SK-N-SH (cell line): ENCODE measurements around the gene TMEM150C. TPM values are rescaled to one million over a fixed set of nuclear protein-coding genes. Genes with fewer than 3 reads are reported as not detected.

Experiments
- CTCF ChIA-PET: fragments of 300-600, 350-600 bp; formaldehyde crosslinking; extraction: SDS; loops from one replicate; lab custom pipeline; 2021; lab: Yijun Ruan, JAX
- POLR2A ChIA-PET: fragments of 350-600 bp; sonication (Branson Sonifier 250); formaldehyde crosslinking; extraction: SDS; loops from one replicate; lab custom pipeline; 2020; ENCODE audit warnings: antibody characterized with exemption, inconsistent platforms; lab: Yijun Ruan, JAX
- DNase-seq: peaks from one replicate; pipeline ENCODE4 v3.0.0; 2012
- H2AFZ ChIP-seq: fragments of 200-600 bp; sonication (generic); 2 replicates; pipeline ENCODE4 v1.8.1; 2016; ENCODE audit warnings: antibody characterized with exemption, mild to moderate bottlenecking, low read depth
- H3F3A ChIP-seq: fragments of 200-600 bp; sonication (generic); replicated peaks from 2 replicates; pipeline ENCODE3; 2016; ENCODE audit warnings: antibody characterized with exemption, mild to moderate bottlenecking; ENCODE audit not compliant: insufficient read depth
- H3K27ac ChIP-seq, 2 experiments: fragments of 200-500 bp in 1 of 2; fragments of 200-600 bp in 1 of 2; sonication (Bioruptor generic) in 1 of 2; sonication (generic), shearing (Covaris generic) in 1 of 2; 2 replicates each; pipeline versions ENCODE4 v1.5.1 to v1.6.1; 2014 to 2016; ENCODE audit warnings: low read depth in 2 of 2, inconsistent platforms in 1 of 2, low read length in 1 of 2, mild to moderate bottlenecking in 1 of 2, mixed read lengths in 1 of 2
- H3K27me3 ChIP-seq: fragments of 200-600 bp; sonication (generic), shearing (Covaris generic); 2 replicates; pipeline ENCODE4 v1.6.1; 2016; ENCODE audit warnings: mixed run types; ENCODE audit not compliant: insufficient read depth
- H3K36me3 ChIP-seq, 2 experiments: fragments of 200-500 bp in 1 of 2; fragments of 200-600 bp in 1 of 2; sonication (Bioruptor generic) in 1 of 2; sonication (generic) in 1 of 2; replicated peaks in 1 of 2; 2 replicates each; pipeline versions ENCODE3 to v1.5.1; 2014 to 2016; ENCODE audit warnings: low read length in 1 of 2, mild to moderate bottlenecking in 1 of 2; ENCODE audit not compliant: insufficient read depth in 2 of 2, control insufficient read depth in 1 of 2
- H3K4me1 ChIP-seq, 2 experiments: fragments of 200-500 bp in 1 of 2; fragments of 200-600 bp in 1 of 2; sonication (Bioruptor generic) in 1 of 2; sonication (generic), shearing (Covaris generic) in 1 of 2; 2 replicates each; pipeline versions ENCODE4 v1.5.1 to v1.6.1; 2014 to 2016; ENCODE audit warnings: low read depth in 1 of 2, low read length in 1 of 2, mixed run types in 1 of 2; ENCODE audit not compliant: insufficient read depth in 2 of 2, control insufficient read depth in 1 of 2
- H3K4me2 ChIP-seq: fragments of 200-600 bp; sonication (generic), shearing (Covaris generic); 2 replicates; pipeline ENCODE4 v1.6.1; 2017; ENCODE audit warnings: mixed run types
- H3K4me3 ChIP-seq, 2 experiments: fragments of 200-500 bp in 1 of 2; fragments of 200-600 bp in 1 of 2; sonication (Bioruptor generic) in 1 of 2; sonication (generic), shearing (Covaris generic) in 1 of 2; 2 replicates each; pipeline versions ENCODE4 v1.5.1 to v1.8.1; 2014 to 2016; ENCODE audit warnings: low read depth in 2 of 2, inconsistent platforms in 1 of 2, low read length in 1 of 2, mild to moderate bottlenecking in 1 of 2, mixed read lengths in 1 of 2, moderate library complexity in 1 of 2
- H3K79me2 ChIP-seq: fragments of 200-600 bp; sonication (generic); 2 replicates; pipeline ENCODE4 v1.8.1; 2017; ENCODE audit warnings: mild to moderate bottlenecking; ENCODE audit not compliant: insufficient read depth
- H3K9ac ChIP-seq: fragments of 200-600 bp; sonication (generic); 2 replicates; pipeline ENCODE4 v1.6.1; 2017; ENCODE audit warnings: mixed run types
- H3K9me2 ChIP-seq: fragments of 200-600 bp; sonication (generic); 2 replicates; pipeline ENCODE4 v1.6.1; 2017; ENCODE audit warnings: mixed run types
- H3K9me3 ChIP-seq: fragments of 200-600 bp; sonication (generic); 2 replicates; pipeline ENCODE4 v1.6.1; 2017; ENCODE audit warnings: mixed run types, mild to moderate bottlenecking, moderate library complexity
- H4K20me1 ChIP-seq: fragments of 200-600 bp; sonication (generic); 2 replicates; pipeline ENCODE4 v1.6.1; 2017; ENCODE audit warnings: mild to moderate bottlenecking, mixed run types; ENCODE audit not compliant: insufficient read depth
- ELF1 ChIP-seq: IDR thresholded peaks from 2 replicates; pipeline ENCODE4 v1.4.0; 2012
- EP300 ChIP-seq, 2 experiments: IDR thresholded peaks; 2 replicates each; pipeline versions ENCODE4 v1.4.0 to v1.6.1; 2012; ENCODE audit warnings: borderline replicate concordance in 1 of 2, low read depth in 1 of 2, low read length in 1 of 2
- FOSL2 ChIP-seq: IDR thresholded peaks from 2 replicates; pipeline ENCODE4 v1.4.0; 2012; ENCODE audit warnings: low read depth, mild to moderate bottlenecking, moderate library complexity, borderline replicate concordance
- FOXM1 ChIP-seq: IDR thresholded peaks from 2 replicates; pipeline ENCODE4 v1.4.0; 2012; ENCODE audit warnings: low read depth, mild to moderate bottlenecking
- GABPA ChIP-seq: IDR thresholded peaks from 2 replicates; pipeline ENCODE4 v1.4.0; 2012; ENCODE audit warnings: low read depth, mild to moderate bottlenecking
- NFIC ChIP-seq: IDR thresholded peaks from 2 replicates; pipeline ENCODE4 v1.4.0; 2012; ENCODE audit warnings: borderline replicate concordance
- RAD21 ChIP-seq: IDR thresholded peaks from 2 replicates; pipeline ENCODE4 v1.6.1; 2012; ENCODE audit warnings: mild to moderate bottlenecking, low read length
- RCOR1 ChIP-seq: fragments of 150-350 bp; IDR thresholded peaks from 2 replicates; pipeline ENCODE4 v1.6.1; 2017; ENCODE audit warnings: antibody characterized with exemption, low read length
- REST ChIP-seq: IDR thresholded peaks from 2 replicates; pipeline ENCODE4 v1.6.1; 2012; ENCODE audit warnings: mild to moderate bottlenecking, low read depth, low read length, moderate library complexity
- RFX5 ChIP-seq: IDR thresholded peaks from 2 replicates; pipeline ENCODE4 v1.6.1; 2012; ENCODE audit warnings: mild to moderate bottlenecking, improper control_type of control experiment, low read length
- RXRA ChIP-seq: IDR thresholded peaks from 2 replicates; pipeline ENCODE4 v1.4.0; 2012; ENCODE audit warnings: low read depth, mild to moderate bottlenecking, borderline replicate concordance
- TAF1 ChIP-seq: IDR thresholded peaks from 2 replicates; pipeline ENCODE4 v1.6.1; 2012; ENCODE audit warnings: low read depth, mild to moderate bottlenecking, low read length, moderate library complexity, borderline replicate concordance
- ZBTB33 ChIP-seq: IDR thresholded peaks from 2 replicates; pipeline ENCODE4 v1.4.0; 2012; ENCODE audit warnings: low read depth, borderline replicate concordance
- WGBS: methylation state at CpG from one replicate; pipeline ENCODE4 v1.1.6; 2017; ENCODE audit warnings: low lambda C conversion rate; 5-methylcytosine and 5-hydroxymethylcytosine counted together
- polyA plus RNA-seq, 3 experiments: library from polyadenylated mRNA; depleted of rRNA; stranded (reverse); fragments of >200 nt; gene quantifications; 2 replicates each; pipeline ENCODE4 v1.2.3, GENCODE V29; 2012

Gene TMEM150C
- polyA plus RNA-seq, 1 of the 3 experiments (the other 2 are of a cell fraction), result 1.0 TPM

GRCh38 chr4:82529322-82529721 lies 32.5 kb downstream of the TMEM150C start:
- WGBS, result 30% methylated on average over 3 of the region's 3 CpGs
- Histone ChIP-seq H3K27me3 (no peaks in the 10 kb centered on the region), H3F3A (peaks cover 9% of the 10 kb centered on the region), H4K20me1 (no peaks in the 10 kb centered on the region), H3K36me3 (no peaks in the 10 kb centered on the region), H3K4me3 (no peak overlapping the region), H3K9me2 (no peaks in the 10 kb centered on the region), H3K4me2 (no peak overlapping the region), H3K79me2 (no peaks in the 10 kb centered on the region), H3K27ac (no peak overlapping the region), H2AFZ (no peak overlapping the region), H3K9ac (no peak overlapping the region), H3K9me3 (no peaks in the 10 kb centered on the region), H3K4me1 (no peaks in the 10 kb centered on the region)
- no peak for DNase-seq
- POLR2A ChIA-PET, result no interaction called here
- TF ChIP-seq ZBTB33 (no peak), EP300 (IDR thresholded peaks at IDR 0.05; ENCODE audit: borderline replicate concordance in 1 of 2, low read depth in 1 of 2, low read length in 1 of 2) (no peak), FOSL2 (no peak), REST (no peak), FOXM1 (no peak), TAF1 (no peak), NFIC (no peak), RCOR1 (no peak), RFX5 (no peak), GABPA (no peak), ELF1 (no peak)
- CTCF ChIA-PET, result no interaction called here

- Histone ChIP-seq H3K4me1 (no peaks in the 10 kb centered on the region), H3F3A (peaks cover 10% of the 10 kb centered on the region), H3K36me3 (no peaks in the 10 kb centered on the region), H3K9me3 (no peaks in the 10 kb centered on the region), H3K27ac (no peak overlapping the region), H2AFZ (no peak overlapping the region), H3K27me3 (no peaks in the 10 kb centered on the region), H3K9ac (no peak overlapping the region), H3K4me3 (no peak overlapping the region), H3K4me2 (no peak overlapping the region), H4K20me1 (no peaks in the 10 kb centered on the region), H3K79me2 (no peaks in the 10 kb centered on the region), H3K9me2 (no peaks in the 10 kb centered on the region)
- 55% methylated on average over 4 of the region's 4 CpGs for WGBS
- ChIA-PET POLR2A (no interaction called here), CTCF (interaction anchor here (1.8 kb wide), 1 partner anchor 13 kb away, joined by 4 read pairs; no protein-coding TSS in a partner anchor)
- no peak for DNase-seq
- TF ChIP-seq RAD21 (peak; percentile 20; the same call in 1 of the 2 replicates), RXRA (no peak)
Measured at GRCh38 chr4:82528868-82529267, 32.9 kb downstream of the TMEM150C start.
